Inflammatory macrophage treated with lipopolysaccharide for 4 hours (primary cell): ENCODE results near the gene CDH23.
A peak's percentile ranks its signal among the peaks of the same experiment; 100 is the strongest.

Experiments
- DNase-seq: peaks from one replicate; pipeline ENCODE4 v3.0.0-alpha.2; 2020

CDH23 gene

DNA sequence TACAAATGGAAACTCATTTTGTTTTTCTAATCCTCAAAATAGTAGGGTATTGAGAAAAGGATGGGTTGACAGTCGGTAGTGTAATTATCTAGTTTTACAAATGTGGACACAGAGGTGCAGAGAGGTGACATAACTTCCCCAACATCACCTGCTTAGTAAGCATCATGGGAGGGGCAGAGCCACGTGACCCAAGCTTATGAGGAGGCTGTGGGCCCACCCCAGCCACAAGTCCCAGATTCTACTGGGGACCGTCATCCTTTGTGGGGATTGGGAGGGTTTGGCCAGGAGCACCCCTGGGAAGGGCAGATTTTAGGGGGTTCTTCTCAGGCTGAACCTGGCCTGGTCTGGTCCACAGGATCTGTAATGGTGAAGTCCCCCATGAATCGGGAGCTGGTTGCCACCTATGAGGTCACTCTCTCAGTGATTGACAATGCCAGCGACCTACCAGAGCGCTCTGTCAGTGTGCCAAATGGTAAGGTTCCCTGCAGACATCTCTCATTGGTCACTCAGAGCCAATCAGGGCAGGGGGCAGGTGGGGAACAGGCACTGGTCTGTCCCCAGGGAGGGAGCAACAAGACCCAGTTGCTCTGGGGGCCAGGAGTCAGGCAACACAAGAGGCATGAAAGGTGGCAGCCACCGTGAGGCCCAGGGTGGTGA is 400.2 kb downstream of the CDH23 start:
- no peak for DNase-seq

DNA sequence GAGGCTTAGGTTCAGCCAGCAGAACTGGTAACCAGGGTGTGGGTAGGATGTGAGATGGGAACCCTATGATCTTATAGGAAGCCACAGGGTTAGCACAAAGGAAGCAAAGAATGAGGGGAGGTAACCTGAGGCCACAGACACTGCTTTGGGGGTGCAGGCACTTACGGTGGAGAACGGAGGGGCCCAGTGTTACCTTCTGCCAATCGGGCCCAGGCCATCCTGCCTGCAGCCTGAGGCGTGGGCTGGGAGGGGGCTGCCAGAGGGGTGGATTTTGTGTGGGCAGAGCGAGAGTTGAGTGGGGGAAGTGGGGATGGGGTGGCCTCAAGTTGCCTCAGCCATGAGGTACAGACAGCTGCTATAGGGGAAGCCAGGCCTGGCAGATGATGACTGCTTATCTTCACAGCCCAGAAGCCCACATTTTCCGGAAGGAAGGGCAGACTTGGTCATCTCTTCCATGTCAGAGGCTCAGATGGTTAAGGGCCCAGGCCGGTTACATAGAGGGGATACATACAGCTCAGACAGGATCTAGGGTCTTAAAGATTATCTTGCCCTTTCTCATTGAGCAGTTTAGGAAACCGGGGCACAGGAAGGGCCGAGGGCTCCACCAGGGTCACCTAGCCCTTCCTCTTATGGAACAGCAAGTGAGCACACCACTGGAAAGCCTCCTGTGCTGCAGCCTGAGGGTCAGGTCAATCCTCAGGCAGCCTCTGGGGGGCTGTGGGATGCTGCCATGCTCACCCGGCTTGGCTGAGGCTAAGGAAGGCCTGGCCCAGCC is 401.0 kb downstream of the CDH23 start:
- DNase-seq, result peak; percentile 60

DNA sequence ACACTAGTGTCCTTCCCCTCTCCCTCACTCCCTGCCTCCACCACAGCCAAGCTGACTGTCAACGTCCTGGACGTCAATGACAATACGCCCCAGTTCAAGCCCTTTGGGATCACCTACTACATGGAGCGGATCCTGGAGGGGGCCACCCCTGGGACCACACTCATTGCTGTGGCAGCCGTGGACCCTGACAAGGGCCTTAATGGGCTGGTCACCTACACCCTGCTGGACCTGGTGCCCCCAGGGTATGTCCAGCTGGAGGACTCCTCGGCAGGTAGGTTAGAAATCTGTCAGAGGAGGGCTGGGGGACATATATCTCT is 401.5 kb downstream of the CDH23 start:
- no peak for DNase-seq

GRCh38 chr10:71799112-71799511 is 402.4 kb downstream of the CDH23 start:
- no peak for DNase-seq

DNA sequence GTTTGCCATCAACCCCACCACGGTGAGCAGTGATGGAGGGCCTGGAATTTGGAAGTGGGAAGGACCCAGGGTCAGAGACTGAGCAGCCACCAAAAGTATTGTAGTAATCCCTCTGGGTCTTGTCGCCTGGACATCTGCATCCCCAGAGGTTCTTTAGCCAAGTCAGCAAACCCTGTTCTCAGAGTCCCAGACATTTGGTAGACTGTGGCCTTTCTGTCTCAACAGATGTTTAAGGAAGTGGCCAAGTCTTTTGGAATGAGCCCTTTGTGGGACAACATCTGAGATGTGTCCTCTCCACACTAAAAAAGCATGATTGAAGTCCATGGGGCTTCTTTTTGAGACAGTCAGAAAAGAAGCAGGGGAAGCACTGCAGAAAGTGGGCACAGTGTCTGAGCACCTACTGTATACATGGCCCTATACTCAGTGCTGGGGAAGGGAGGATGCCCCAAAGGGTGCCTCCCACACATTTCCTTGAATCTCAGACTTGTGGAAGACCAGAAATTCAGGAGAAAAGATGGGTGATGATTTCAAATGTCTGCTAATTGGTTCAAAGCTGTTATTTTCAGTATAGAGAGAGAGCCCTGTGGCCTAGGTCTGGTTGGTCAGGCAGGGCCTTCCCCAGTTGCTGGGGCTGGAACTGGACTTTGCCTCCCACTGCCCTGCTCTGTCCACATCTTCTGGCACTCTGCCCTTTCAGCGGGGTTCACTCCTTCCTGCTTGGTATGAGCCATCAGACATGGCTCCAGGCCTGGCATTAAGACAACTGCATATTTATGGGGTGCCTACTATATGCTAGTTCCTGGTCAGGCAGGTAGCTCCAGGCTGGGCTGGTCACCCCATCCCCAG is 403.1 kb downstream of the CDH23 start:
- DNase-seq, result no peak

DNA sequence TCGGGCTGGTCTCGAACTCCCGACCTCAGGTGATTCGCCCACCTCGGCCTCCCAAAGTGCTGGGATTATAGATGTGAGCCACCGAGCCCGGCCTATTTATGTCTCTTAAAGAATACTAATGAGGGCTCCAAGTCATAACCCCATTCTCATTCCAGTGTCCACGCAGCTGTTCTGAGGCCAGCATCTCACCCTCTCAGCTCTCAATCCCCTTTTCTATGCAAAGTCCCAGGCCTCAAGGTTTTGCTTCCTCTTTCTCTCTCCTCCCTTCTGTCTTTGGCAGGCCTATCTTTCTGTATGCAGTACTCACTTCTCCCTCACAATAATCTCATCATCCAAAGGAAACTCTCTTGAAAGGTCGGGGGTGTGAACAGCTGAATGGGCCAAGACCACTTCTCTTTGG is 404.6 kb downstream of the CDH23 start:
- peak; percentile 61 for DNase-seq

GRCh38 chr10:71802235-71802634 is 405.5 kb downstream of the CDH23 start:
- no peak for DNase-seq

DNA sequence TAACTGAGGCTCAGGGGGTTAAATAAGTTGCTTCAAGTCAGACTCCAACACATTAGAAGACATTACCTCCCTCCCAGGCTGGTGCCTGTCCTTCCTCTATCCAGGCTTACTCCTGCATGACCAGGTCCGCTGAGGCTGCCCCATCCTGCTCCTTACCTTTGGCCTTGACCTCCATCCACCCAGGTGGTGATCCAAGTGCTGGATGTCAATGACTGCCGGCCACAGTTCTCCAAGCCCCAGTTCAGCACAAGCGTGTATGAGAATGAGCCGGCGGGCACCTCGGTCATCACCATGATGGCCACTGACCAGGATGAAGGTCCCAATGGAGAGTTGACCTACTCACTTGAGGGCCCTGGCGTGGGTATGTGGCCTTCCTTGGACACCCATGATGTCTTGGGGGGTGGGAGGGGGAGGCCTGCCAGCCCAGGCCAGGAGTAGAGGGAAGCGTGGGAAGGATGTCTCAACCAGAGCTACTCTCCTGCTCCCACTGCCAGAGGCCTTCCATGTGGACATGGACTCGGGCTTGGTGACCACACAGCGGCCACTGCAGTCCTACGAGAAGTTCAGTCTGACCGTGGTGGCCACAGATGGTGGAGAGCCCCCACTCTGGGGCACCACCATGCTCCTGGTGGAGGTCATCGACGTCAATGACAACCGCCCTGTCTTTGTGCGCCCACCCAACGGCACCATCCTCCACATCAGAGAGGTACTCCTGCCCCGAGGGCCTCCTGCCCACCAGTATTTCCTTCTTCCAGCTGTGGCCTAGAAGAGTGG is 406.2 kb downstream of the CDH23 start:
- no peak for DNase-seq

GRCh38 chr10:71804077-71804476 is 407.4 kb downstream of the CDH23 start:
- peak; percentile 47 for DNase-seq

GRCh38 chr10:71805776-71806703 is 409.3 kb downstream of the CDH23 start:
- DNase-seq, result peak; percentile 77

DNA sequence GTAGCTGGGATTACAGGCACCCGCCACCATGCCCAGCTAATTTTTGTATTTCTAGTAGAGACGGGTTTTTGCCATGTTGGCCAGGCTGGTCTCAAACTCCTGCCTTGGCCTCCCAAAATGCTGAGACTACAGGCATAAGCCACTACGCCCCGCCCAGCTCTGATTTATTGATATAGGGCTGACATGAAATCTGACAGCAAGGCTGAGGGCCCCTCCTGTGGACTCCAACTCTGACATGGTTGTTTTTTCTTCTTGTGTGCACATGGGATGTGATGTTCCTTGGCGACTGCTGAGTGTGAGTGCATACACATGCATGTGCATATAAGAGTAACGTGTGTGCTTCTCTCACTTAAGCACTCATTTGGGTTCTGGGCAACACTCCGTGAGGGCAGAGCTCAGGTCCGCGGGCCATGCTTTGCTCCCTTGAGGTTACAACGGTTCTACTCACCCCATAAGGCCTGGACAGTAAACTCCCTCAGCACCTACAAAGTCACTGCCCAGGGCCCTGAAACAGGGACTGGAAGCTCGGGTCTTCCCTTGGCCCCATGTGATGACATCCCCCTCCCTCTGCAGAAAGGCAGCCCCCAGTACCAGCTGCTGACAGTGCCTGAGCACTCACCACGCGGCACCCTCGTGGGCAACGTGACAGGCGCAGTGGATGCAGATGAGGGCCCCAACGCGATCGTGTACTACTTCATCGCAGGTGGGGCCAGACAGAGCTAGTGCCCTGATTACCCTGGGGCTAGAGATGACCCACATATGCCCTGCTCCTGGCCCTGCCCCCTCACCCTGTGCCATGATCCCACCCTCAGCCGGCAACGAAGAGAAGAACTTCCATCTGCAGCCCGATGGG is 410.2 kb downstream of the CDH23 start:
- no peak for DNase-seq

- DNase-seq, result no peak
Measured at GRCh38 chr10:71807557-71808510, 411.1 kb downstream of the CDH23 start.

DNA sequence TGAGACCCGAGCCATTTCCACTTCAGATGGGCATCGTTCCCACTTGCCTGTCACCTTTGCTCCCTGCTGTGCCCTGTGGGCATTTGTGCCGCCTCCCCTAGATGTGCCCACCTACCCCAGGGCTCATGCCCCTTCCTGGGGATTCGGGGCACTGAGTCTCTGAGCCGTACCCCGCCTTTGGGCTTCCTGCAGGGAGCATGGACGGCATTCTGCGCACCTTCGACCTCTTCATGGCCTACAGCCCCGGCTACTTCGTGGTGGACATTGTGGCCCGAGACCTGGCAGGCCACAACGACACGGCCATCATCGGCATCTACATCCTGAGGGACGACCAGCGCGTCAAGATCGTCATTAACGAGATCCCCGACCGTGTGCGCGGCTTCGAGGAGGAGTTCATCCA is 412.9 kb downstream of the CDH23 start:
- no peak for DNase-seq

- no peak for DNase-seq
Measured at GRCh38 chr10:71810048-71810750, 413.5 kb downstream of the CDH23 start.

DNA sequence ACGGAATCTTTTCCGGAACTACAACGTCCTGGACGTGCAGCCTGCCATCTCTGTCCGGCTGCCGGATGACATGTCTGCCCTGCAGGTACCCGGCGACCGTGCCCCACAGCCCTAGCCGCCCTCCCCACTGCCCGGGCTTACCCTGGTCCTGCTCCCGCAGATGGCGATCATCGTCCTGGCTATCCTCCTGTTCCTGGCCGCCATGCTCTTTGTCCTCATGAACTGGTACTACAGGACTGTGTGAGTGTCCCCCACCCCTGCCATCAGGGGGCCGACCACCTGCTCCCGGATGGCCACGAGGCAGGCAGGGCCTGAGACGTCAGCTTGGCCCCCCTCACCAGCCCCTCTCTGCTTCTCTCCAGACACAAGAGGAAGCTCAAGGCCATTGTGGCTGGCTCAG is 414.6 kb downstream of the CDH23 start:
- no peak for DNase-seq

- DNase-seq, result peak; percentile 56
Measured at GRCh38 chr10:71812016-71812912, 415.5 kb downstream of the CDH23 start.

- no peak for DNase-seq
Measured at GRCh38 chr10:71812913-71813590, 416.3 kb downstream of the CDH23 start.
